Measurements from ENCODE around the gene RECK.
A peak's percentile ranks its signal among the peaks of the same experiment; 100 is the strongest.
"Not testable (repeated sequence)": the region's sequence is repeated elsewhere in the genome, so short reads cannot be mapped to it uniquely, and the experiment has no call there.

The RECK gene

GRCh38 chr9:36036780-36037548 lies at the start of gene RECK:
TSS of gene RECK (plus strand) at chr9:36036913. CDS start at chr9:36036999, 86 bp downstream.
- H3K4me3 Mint-ChIP-seq = peak within 1 kb of the TSS; percentile 95
- peaks cover 8% of the 10 kb centered on the region for H3K27me3 Mint-ChIP-seq
- no peaks in the 10 kb centered on the region for H3K9me3 Mint-ChIP-seq
- no peaks in the 10 kb centered on the region for H3K36me3 Mint-ChIP-seq (ENCODE audit: low read depth)
- peaks cover 35% of the 10 kb centered on the region for H3K4me1 Mint-ChIP-seq (ENCODE audit: low read depth)
- peak within 1 kb of the TSS; percentile 78 for H3K27ac Mint-ChIP-seq

GRCh38 chr9:35990155-35990554 lies 46.6 kb upstream of the RECK start:
- Mint-ChIP-seq H3K27ac (no peak overlapping the region), H3K36me3 (ENCODE audit: low read depth) (no peaks in the 10 kb centered on the region), H3K27me3 (peaks cover 34% of the 10 kb centered on the region), H3K4me1 (ENCODE audit: low read depth) (no peaks in the 10 kb centered on the region), H3K4me3 (no peak overlapping the region), H3K9me3 (no peaks in the 10 kb centered on the region)

- not testable (repeated sequence) for H3K36me3 Mint-ChIP-seq (ENCODE audit: low read depth); H3K27ac Mint-ChIP-seq; H3K4me3 Mint-ChIP-seq; H3K4me1 Mint-ChIP-seq (ENCODE audit: low read depth); H3K9me3 Mint-ChIP-seq
- H3K27me3 Mint-ChIP-seq = peaks cover 34% of the 10 kb centered on the region
These were observed 43.6 kb upstream of the RECK start for GRCh38 chr9:35993136-35993535.

- H3K27me3 Mint-ChIP-seq = peaks cover 34% of the 10 kb centered on the region
- no peaks in the 10 kb centered on the region for H3K36me3 Mint-ChIP-seq (ENCODE audit: low read depth)
- no peak overlapping the region for H3K4me3 Mint-ChIP-seq
- peaks cover 7% of the 10 kb centered on the region for H3K9me3 Mint-ChIP-seq
- H3K4me1 Mint-ChIP-seq (ENCODE audit: low read depth) = no peaks in the 10 kb centered on the region
- no peak overlapping the region for H3K27ac Mint-ChIP-seq
These were observed 42.6 kb upstream of the RECK start for GRCh38 chr9:35993976-35994720.

GRCh38 chr9:35994959-35995358 lies 41.8 kb upstream of the RECK start:
- H3K36me3 Mint-ChIP-seq (ENCODE audit: low read depth) = no peaks in the 10 kb centered on the region
- H3K4me1 Mint-ChIP-seq (ENCODE audit: low read depth) = no peaks in the 10 kb centered on the region
- H3K4me3 Mint-ChIP-seq = no peak overlapping the region
- no peak overlapping the region for H3K27ac Mint-ChIP-seq
- H3K27me3 Mint-ChIP-seq = peaks cover 35% of the 10 kb centered on the region
- peaks cover 7% of the 10 kb centered on the region for H3K9me3 Mint-ChIP-seq

- H3K4me1 Mint-ChIP-seq (ENCODE audit: low read depth) = no peaks in the 10 kb centered on the region
- peaks cover 40% of the 10 kb centered on the region for H3K27me3 Mint-ChIP-seq
- no peak overlapping the region for H3K4me3 Mint-ChIP-seq
- H3K27ac Mint-ChIP-seq = no peak overlapping the region
- no peaks in the 10 kb centered on the region for H3K36me3 Mint-ChIP-seq (ENCODE audit: low read depth)
- peaks cover 7% of the 10 kb centered on the region for H3K9me3 Mint-ChIP-seq
These were observed 40.2 kb upstream of the RECK start for GRCh38 chr9:35996358-35996970.

GRCh38 chr9:35997016-35997415 lies 39.7 kb upstream of the RECK start:
- H3K27ac Mint-ChIP-seq; H3K9me3 Mint-ChIP-seq; H3K36me3 Mint-ChIP-seq (ENCODE audit: low read depth); H3K4me3 Mint-ChIP-seq; H3K4me1 Mint-ChIP-seq (ENCODE audit: low read depth): not testable (repeated sequence)
- H3K27me3 Mint-ChIP-seq = peaks cover 40% of the 10 kb centered on the region

GRCh38 chr9:35998333-35998732 lies 38.4 kb upstream of the RECK start:
- no peaks in the 10 kb centered on the region for H3K36me3 Mint-ChIP-seq (ENCODE audit: low read depth)
- H3K4me3 Mint-ChIP-seq = no peak overlapping the region
- H3K9me3 Mint-ChIP-seq = peaks cover 7% of the 10 kb centered on the region
- H3K4me1 Mint-ChIP-seq (ENCODE audit: low read depth) = no peaks in the 10 kb centered on the region
- H3K27me3 Mint-ChIP-seq = peaks cover 43% of the 10 kb centered on the region
- no peak overlapping the region for H3K27ac Mint-ChIP-seq

GRCh38 chr9:36005891-36006290 lies 30.8 kb upstream of the RECK start:
- H3K27me3 Mint-ChIP-seq = peaks cover 54% of the 10 kb centered on the region

GRCh38 chr9:36006549-36007315 lies 30.0 kb upstream of the RECK start:
- Mint-ChIP-seq H3K36me3 (ENCODE audit: low read depth) (no peaks in the 10 kb centered on the region), H3K4me1 (ENCODE audit: low read depth) (peaks cover 20% of the 10 kb centered on the region), H3K27me3 (peaks cover 53% of the 10 kb centered on the region), H3K27ac (no peak overlapping the region), H3K9me3 (no peaks in the 10 kb centered on the region), H3K4me3 (no peak overlapping the region)

More at GRCh38 chr9:36005891-36006290, 30.8 kb upstream of the RECK start:
- Mint-ChIP-seq H3K4me1 (ENCODE audit: low read depth) (peaks cover 20% of the 10 kb centered on the region), H3K9me3 (no peaks in the 10 kb centered on the region), H3K36me3 (ENCODE audit: low read depth) (no peaks in the 10 kb centered on the region), H3K4me3 (no peak overlapping the region), H3K27ac (no peak overlapping the region)

- H3K27ac Mint-ChIP-seq = no peak overlapping the region
- no peak overlapping the region for H3K4me3 Mint-ChIP-seq
- H3K27me3 Mint-ChIP-seq = peaks cover 56% of the 10 kb centered on the region
- no peaks in the 10 kb centered on the region for H3K36me3 Mint-ChIP-seq (ENCODE audit: low read depth)
- H3K9me3 Mint-ChIP-seq = no peaks in the 10 kb centered on the region
- H3K4me1 Mint-ChIP-seq (ENCODE audit: low read depth) = peaks cover 20% of the 10 kb centered on the region
These were observed 29.4 kb upstream of the RECK start for GRCh38 chr9:36007316-36007708.

- peaks cover 20% of the 10 kb centered on the region for H3K4me1 Mint-ChIP-seq (ENCODE audit: low read depth)
- no peak overlapping the region for H3K4me3 Mint-ChIP-seq
- H3K27ac Mint-ChIP-seq = no peak overlapping the region
- H3K9me3 Mint-ChIP-seq = no peaks in the 10 kb centered on the region
- peaks cover 56% of the 10 kb centered on the region for H3K27me3 Mint-ChIP-seq
- no peaks in the 10 kb centered on the region for H3K36me3 Mint-ChIP-seq (ENCODE audit: low read depth)
These were observed 28.9 kb upstream of the RECK start for GRCh38 chr9:36007852-36008251.

- H3K9me3 Mint-ChIP-seq = no peaks in the 10 kb centered on the region
- peaks cover 20% of the 10 kb centered on the region for H3K4me1 Mint-ChIP-seq (ENCODE audit: low read depth)
- peaks cover 52% of the 10 kb centered on the region for H3K27me3 Mint-ChIP-seq
- no peak overlapping the region for H3K4me3 Mint-ChIP-seq
- H3K27ac Mint-ChIP-seq = no peak overlapping the region
- no peaks in the 10 kb centered on the region for H3K36me3 Mint-ChIP-seq (ENCODE audit: low read depth)
These were observed 27.9 kb upstream of the RECK start for GRCh38 chr9:36008774-36009300.

GRCh38 chr9:36011379-36011778 lies 25.3 kb upstream of the RECK start:
- Mint-ChIP-seq H3K9me3 (no peaks in the 10 kb centered on the region), H3K4me1 (ENCODE audit: low read depth) (peaks cover 20% of the 10 kb centered on the region), H3K4me3 (no peak overlapping the region), H3K27me3 (peaks cover 45% of the 10 kb centered on the region), H3K36me3 (ENCODE audit: low read depth) (no peaks in the 10 kb centered on the region), H3K27ac (no peak overlapping the region)
